HG03280 (cell line): ENCODE data around the gene SEC16B.

Experiments used
- ATAC-seq: cut with Tn5 transposase; IDR thresholded peaks from one replicate; pipeline ENCODE4 v1.9.1; 2021; ENCODE audit warnings: mild to moderate bottlenecking, moderate library complexity; ENCODE audit not compliant: unreplicated experiment

SEC16B gene

DNA sequence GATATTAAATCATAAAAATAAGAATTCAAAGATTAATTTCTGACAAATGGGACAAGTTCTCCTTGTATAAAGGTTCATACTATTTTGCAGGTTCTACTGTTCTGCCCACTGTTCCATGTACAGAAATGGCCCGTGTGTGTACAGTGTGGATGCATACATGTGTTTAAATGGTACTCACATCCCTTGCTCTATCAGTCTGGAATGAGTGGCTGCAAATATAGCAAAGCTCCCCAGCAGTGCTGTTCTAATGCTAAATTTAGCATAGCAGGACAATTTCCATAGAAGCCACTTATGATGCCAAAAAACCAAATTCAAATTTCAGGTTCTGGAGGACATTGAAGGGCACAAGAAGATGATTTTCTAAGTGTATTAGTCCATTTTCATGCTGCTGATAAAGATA is 9.4 kb upstream of the SEC16B start:
- ATAC-seq: no peak

DNA sequence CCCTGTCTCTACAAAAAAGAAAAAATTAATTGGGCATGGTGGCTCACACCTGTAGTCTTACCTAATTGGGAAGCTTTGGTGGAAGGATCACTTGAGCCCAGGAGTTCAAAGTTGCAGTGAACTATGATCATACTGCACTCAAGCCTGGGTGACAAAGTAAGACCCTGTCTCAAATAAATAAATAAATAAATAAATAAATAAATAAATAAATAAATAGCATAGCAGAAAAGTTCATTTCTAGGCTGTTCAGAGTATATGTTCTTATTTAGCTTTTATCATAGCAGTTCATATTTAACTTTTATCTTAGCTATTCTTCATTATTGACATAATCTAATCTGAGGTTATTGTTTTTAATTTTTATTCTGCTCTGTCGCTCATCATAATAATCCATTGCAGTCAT is 8.7 kb upstream of the SEC16B start:
- no peak for ATAC-seq

- ATAC-seq: no peak
These were observed 7.3 kb upstream of the SEC16B start for GRCh38 chr1:177977141-177977540.

GRCh38 chr1:177976596-177976995 is 6.7 kb upstream of the SEC16B start:
- no peak for ATAC-seq

- no peak for ATAC-seq
These were observed 6.0 kb upstream of the SEC16B start for GRCh38 chr1:177975588-177976495.

GRCh38 chr1:177973585-177973984 is 3.7 kb upstream of the SEC16B start:
- no peak for ATAC-seq

DNA sequence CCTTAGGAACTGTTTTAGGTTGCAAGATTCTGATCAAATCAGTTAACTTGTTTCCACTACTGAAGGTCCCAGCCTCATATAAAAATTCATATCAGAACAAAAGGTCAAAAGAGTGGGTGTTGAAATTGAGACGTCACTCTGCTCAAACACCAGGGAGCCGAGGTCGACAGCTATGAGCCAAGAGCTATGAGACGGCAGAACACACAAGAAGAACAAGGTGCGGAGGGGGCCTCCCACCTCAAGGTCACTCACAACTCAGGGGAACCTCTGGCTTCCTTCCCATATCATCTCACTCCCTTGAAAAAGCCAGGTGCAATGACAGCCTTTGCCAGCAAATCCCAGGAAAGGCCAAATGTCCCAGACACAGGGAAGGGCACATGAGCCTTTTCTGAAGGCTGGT is 749 bp downstream of the SEC16B start:
- ATAC-seq: no peak

DNA sequence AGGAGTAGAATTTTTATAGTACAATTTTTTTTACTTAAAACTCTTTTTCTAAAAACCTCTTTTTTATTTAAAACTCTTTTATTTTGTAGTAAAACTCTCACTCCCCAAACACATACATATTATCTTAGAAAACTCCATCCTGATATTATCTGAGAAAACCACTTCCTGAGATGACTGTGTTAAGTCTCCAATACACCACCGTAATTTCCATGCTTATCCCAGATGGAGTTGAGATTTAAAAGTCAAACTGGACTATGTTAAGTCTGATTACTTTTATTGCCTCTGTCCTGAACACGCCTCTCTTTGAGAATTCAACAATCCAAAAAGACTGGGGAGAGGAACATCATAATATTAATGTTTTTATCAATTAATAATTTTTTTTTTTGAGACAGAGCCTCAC is 3.7 kb downstream of the SEC16B start:
- no peak for ATAC-seq

- ATAC-seq: no peak
These were observed 4.6 kb downstream of the SEC16B start for GRCh38 chr1:177965293-177965692.

- no peak for ATAC-seq
These were observed 5.5 kb downstream of the SEC16B start for GRCh38 chr1:177964336-177964735.

DNA sequence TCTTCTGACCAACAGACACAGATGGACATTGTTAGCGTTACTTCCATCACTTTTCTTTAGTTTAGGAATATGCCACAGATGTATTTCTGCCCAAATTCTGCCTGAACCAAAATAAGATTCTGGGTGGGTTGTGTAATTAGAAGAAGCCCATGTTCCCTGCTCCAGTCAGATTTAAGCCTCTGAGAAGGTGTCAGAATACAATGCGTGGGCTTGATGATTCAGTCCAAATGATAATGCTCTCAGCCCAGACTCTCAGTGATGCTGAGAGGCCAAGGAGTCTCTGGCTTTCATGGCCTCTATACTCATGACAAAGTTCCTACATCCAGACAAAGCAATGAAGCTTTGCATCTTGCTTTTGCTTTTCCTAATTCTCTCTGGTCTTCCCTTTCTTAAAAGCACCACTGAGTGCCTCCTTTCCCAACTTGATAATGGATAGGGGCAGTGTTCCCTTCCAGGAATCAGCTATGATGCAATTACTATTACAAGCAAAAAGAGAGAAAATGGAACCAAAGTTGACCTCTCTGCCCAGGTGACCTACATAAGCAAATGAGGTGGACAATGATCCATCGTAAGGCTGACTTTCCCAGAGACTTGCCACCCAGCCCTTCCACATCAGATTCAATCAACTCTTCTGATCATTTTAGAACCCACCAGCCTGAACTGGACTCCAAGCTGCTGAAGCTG is 8.8 kb downstream of the SEC16B start:
- no peak for ATAC-seq

- ATAC-seq: no peak
These were observed 9.9 kb downstream of the SEC16B start for GRCh38 chr1:177959811-177960515.

DNA sequence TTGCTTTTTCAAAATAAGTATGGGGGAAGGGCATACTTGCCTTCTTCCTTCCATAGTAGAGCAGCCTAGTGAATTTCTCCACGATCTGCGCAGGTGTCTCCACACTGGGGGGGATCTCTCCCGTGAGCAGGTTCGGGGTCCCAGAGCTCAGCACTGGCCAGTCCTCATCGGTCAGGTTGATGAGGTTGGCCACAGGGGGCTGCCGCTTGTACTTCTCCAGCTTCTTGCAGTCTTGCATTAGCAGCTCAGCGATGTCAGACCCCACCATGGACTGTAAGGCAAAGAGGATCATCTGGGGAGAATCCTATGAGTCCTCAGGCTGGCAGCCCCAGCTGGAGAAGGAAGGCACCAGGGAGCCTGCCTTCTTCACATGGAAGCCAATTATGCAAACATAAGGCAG is 11.8 kb downstream of the SEC16B start:
- no peak for ATAC-seq

DNA sequence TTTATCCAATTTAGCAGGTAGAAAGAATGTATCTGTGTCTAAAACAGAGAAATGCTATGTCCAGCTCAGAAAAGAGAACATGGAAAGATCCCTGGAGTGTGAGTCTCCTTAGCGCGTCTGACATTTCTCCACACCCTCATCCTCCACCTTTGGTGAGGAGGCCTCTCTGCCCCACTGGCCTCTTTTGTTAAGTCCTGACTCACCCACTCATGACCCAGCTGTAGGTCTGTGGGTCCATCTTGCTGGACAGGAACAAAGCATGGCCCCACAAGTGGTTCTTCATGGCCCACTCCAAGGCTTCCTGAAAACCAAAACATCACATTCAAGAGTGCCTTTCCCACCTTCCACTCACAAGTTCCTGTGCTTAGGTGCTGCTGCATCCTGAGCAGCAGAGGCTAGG is 15.8 kb downstream of the SEC16B start:
- ATAC-seq: no peak

DNA sequence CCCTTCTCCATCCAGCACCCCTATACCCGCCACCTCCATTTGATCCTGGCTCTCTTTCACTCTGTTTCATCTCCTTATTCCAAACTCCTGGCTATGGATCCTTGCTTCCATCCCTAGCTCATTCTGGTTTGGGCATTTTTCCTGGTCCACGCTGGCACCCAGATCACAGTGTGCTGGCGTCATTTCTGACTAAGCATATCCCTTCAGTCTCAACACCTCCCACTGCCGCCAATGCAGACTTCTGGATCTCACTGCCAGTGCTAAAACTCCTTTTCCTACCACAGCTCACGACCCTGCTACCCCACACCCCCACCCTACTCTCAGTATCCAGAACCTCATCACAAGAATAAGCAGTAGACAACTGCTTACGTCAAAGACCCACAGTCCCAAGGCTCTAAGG is 16.3 kb downstream of the SEC16B start:
- no peak for ATAC-seq

DNA sequence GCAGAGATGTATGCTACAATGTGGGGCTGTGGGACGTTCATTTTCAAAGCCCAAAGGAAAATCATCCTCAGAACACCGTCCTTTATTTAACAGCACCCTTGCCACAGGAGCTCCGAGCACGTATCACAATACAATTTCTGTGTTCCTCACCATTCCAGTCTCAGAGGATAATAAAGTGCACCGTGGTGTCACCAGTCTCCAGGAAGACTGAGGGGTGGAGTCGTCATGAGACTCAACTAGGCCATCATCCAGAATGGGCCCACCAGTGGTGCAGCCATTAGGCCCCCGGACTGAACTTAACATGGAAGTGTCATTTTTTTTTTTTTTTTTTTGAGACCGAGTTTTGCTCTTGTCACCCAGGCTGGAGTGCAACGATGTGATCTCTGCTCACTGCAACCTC is 17.2 kb downstream of the SEC16B start:
- ATAC-seq: no peak

GRCh38 chr1:177952249-177952648 is 17.6 kb downstream of the SEC16B start:
- no peak for ATAC-seq

DNA sequence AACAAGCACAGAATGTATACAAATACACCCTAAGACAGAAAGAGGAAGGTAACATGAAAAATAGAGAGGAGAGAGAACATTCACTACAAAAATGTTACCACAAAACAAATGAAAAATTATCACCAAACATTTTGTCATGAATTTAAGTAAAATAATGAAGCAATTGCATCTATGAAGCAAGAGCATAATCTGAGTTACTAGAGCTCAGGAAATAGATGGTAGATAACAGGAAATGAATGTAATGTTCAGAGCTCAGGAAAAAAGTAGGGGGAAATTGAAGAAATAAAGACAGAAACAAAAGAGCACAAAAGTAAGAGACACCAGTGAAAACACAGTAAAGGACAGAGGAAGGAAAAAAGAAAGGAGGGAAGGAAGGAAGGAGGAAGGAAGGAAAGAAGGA is 19.4 kb downstream of the SEC16B start:
- no peak for ATAC-seq

GRCh38 chr1:177948336-177948972 is 21.4 kb downstream of the SEC16B start:
- peak; percentile 75 for ATAC-seq

- ATAC-seq: no peak
These were observed 22.2 kb downstream of the SEC16B start for GRCh38 chr1:177947623-177948022.

DNA sequence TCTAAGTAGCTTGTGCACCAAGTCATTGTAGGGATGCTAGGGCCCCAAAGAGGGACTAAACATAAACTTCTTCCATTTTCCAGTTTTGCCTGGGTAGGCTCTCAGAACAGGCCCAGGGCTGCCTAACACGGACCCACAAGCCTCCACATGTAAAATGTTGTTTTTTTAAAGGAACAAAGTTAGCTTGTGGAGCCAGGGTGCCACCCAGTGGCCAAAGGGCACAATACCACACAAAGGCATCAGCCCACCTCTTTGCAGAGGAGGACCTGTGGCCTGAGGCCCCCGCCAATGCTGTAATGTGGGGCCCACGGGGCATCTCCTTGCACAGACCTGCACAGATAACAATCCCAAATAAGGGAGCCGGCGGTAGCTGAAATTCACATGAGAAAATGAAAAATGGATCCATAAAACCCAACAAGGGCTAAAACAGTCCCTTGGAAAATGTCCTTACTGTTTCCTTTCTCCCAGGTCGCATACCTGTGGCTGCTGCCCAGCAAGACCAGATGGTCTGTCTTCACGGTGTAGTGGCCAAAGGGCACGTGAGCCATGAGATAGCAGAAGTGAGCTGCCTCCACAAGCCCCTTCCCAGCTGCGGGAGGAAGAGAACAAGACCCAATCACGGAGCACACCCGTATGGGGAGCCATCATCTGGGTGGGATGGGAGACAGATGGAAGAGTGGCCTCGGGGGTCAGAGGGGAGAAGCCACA is 23.8 kb downstream of the SEC16B start:
- ATAC-seq: no peak
